Measurements from ENCODE around the gene CHL1.

The CHL1 gene

GRCh38 chr3:411226-411625 lies 214.7 kb downstream of the CHL1 start:
- DNase-seq (ENCODE audit: low read depth) = no peak

- DNase-seq (ENCODE audit: low read depth) = no peak
Measured at GRCh38 chr3:414063-414462, 217.5 kb downstream of the CHL1 start.

GRCh38 chr3:418239-418929 lies 221.8 kb downstream of the CHL1 start:
- DNase-seq (ENCODE audit: low read depth) = no peak

- no peak for DNase-seq (ENCODE audit: low read depth)
Measured at GRCh38 chr3:420584-420983, 224.0 kb downstream of the CHL1 start.

- no peak for DNase-seq (ENCODE audit: low read depth)
Measured at GRCh38 chr3:425079-425478, 228.5 kb downstream of the CHL1 start.

GRCh38 chr3:426072-426471 lies 229.5 kb downstream of the CHL1 start:
- no peak for DNase-seq (ENCODE audit: low read depth)

- DNase-seq (ENCODE audit: low read depth) = no peak
Measured at GRCh38 chr3:427128-427527, 230.6 kb downstream of the CHL1 start.

GRCh38 chr3:430186-430585 lies 233.6 kb downstream of the CHL1 start:
- no peak for DNase-seq (ENCODE audit: low read depth)

- no peak for DNase-seq (ENCODE audit: low read depth)
Measured at GRCh38 chr3:435161-435560, 238.6 kb downstream of the CHL1 start.

GRCh38 chr3:436053-436452 lies 239.5 kb downstream of the CHL1 start:
- DNase-seq (ENCODE audit: low read depth) = no peak

- DNase-seq (ENCODE audit: low read depth) = no peak
Measured at GRCh38 chr3:440826-441225, 244.3 kb downstream of the CHL1 start.

- DNase-seq (ENCODE audit: low read depth) = no peak
Measured at GRCh38 chr3:445960-446359, 249.4 kb downstream of the CHL1 start.

GRCh38 chr3:447671-448070 lies 251.1 kb downstream of the CHL1 start:
- DNase-seq (ENCODE audit: low read depth) = no peak

GRCh38 chr3:449711-450110 lies 253.1 kb downstream of the CHL1 start:
- no peak for DNase-seq (ENCODE audit: low read depth)

GRCh38 chr3:452221-452620 lies 255.7 kb downstream of the CHL1 start:
- DNase-seq (ENCODE audit: low read depth) = no peak

GRCh38 chr3:453106-453505 lies 256.5 kb downstream of the CHL1 start:
- no peak for DNase-seq (ENCODE audit: low read depth)

- DNase-seq (ENCODE audit: low read depth) = no peak
Measured at GRCh38 chr3:454986-455385, 258.4 kb downstream of the CHL1 start.

GRCh38 chr3:458124-458523 lies 261.6 kb downstream of the CHL1 start:
- no peak for DNase-seq (ENCODE audit: low read depth)

GRCh38 chr3:458653-459310 lies 262.2 kb downstream of the CHL1 start:
- DNase-seq (ENCODE audit: low read depth) = no peak
